Endothelial cell of umbilical vein (primary cell): Measurements from ENCODE around the gene PLEKHA8. TPM values are rescaled to one million over a fixed set of nuclear protein-coding genes. Genes with fewer than 3 reads are reported as not detected.

ENCODE experiments used
- BruUV-seq: library from RNA; stranded (reverse); fragments of 400-500 nt; replicated peaks from 2 replicates; lab custom pipeline; 2021; lab: Mats Ljungman, UMichigan
- CTCF ChIA-PET: fragments of 300-600, 350-600 bp; sonication (Branson Sonifier 250); formaldehyde crosslinking; loops from one replicate; lab custom pipeline; 2021; ENCODE audit warnings: antibody characterized with exemption, inconsistent platforms; lab: Charles Lee
- POLR2A ChIA-PET: fragments of 300-600, 350-600 bp; sonication (Branson Sonifier 250); formaldehyde crosslinking; loops from one replicate; lab custom pipeline; 2021; ENCODE audit warnings: antibody characterized with exemption, inconsistent platforms; lab: Charles Lee
- DNase-seq: peaks from one replicate; pipeline ENCODE4 v3.0.0-alpha.2; 2011; ENCODE audit warnings: low read depth, low spot score
- FAIRE-seq: peaks from 2 replicates; lab custom pipeline; 2011; peaks lifted over from hg19 to GRCh38; lab: Jason Lieb, UNC
- H2AFZ ChIP-seq: 2 replicates; pipeline ENCODE4 v1.6.0; 2012; ENCODE audit warnings: low read depth, low read length, control low read depth, inconsistent platforms
- H3K27ac ChIP-seq: 2 replicates; pipeline ENCODE4 v1.5.1; 2011; ENCODE audit warnings: low read depth, mild to moderate bottlenecking, control low read depth, low read length, moderate library complexity; ENCODE audit not compliant: insufficient read depth
- H3K27me3 ChIP-seq, 2 experiments: 2 replicates each; pipeline versions ENCODE4 v1.6.0 to v1.6.1; 2011; ENCODE audit warnings: low read length in 2 of 2, mixed read lengths in 1 of 2; ENCODE audit not compliant: control insufficient read depth in 2 of 2, insufficient read depth in 2 of 2
- H3K36me3 ChIP-seq, 2 experiments: 2 replicates in 1 of 2; 3 replicates in 1 of 2; pipeline ENCODE4 v1.5.1; 2011; ENCODE audit warnings: low read length in 2 of 2, mild to moderate bottlenecking in 1 of 2, moderate library complexity in 1 of 2; ENCODE audit not compliant: control insufficient read depth in 2 of 2, insufficient read depth in 2 of 2; ENCODE audit errors: extremely low read depth in 1 of 2
- H3K4me1 ChIP-seq: 3 replicates; pipeline ENCODE4 v1.5.1; 2011; ENCODE audit warnings: mild to moderate bottlenecking, low read length; ENCODE audit not compliant: control insufficient read depth, insufficient read depth; ENCODE audit errors: extremely low read depth
- H3K4me2 ChIP-seq: 2 replicates; pipeline ENCODE4 v1.6.1; 2011; ENCODE audit warnings: low read length, control low read depth, mixed read lengths; ENCODE audit not compliant: insufficient read depth
- H3K4me3 ChIP-seq, 3 experiments: fragments of 200-600 bp in 1 of 3; sonication (generic), shearing (Covaris generic) in 1 of 3; replicated peaks in 1 of 3; 2 replicates each; pipeline ENCODE4 v1.5.1; 2011 to 2016; ENCODE audit warnings: control low read depth in 3 of 3, low read length in 3 of 3, mild to moderate bottlenecking in 2 of 3, inconsistent platforms in 1 of 3, low read depth in 1 of 3, moderate library complexity in 1 of 3; ENCODE audit not compliant: insufficient read depth in 1 of 3
- H3K79me2 ChIP-seq: 2 replicates; pipeline ENCODE4 v1.6.0; 2012; ENCODE audit warnings: low read length, inconsistent platforms; ENCODE audit not compliant: control insufficient read depth, insufficient read depth
- H3K9ac ChIP-seq: replicated peaks from 2 replicates; pipeline ENCODE3; 2011; ENCODE audit warnings: low read length, control low read depth; ENCODE audit not compliant: insufficient read depth; ENCODE audit errors: extremely low read depth
- H3K9me1 ChIP-seq: replicated peaks from 3 replicates; pipeline ENCODE4 v1.6.0; 2011; ENCODE audit warnings: mild to moderate bottlenecking, low read length; ENCODE audit not compliant: control insufficient read depth, insufficient read depth; ENCODE audit errors: extremely low read depth
- H3K9me3 ChIP-seq: replicated peaks from 2 replicates; pipeline ENCODE4 v1.5.1; 2012; ENCODE audit warnings: low read length, inconsistent platforms; ENCODE audit not compliant: control insufficient read depth, insufficient read depth
- H4K20me1 ChIP-seq: replicated peaks from 2 replicates; pipeline ENCODE3; 2011; ENCODE audit warnings: mild to moderate bottlenecking, low read length; ENCODE audit not compliant: control insufficient read depth, insufficient read depth; ENCODE audit errors: extremely low read depth
- EZH2 ChIP-seq: IDR thresholded peaks from 2 replicates; pipeline ENCODE4 v1.6.1; 2012; ENCODE audit warnings: borderline replicate concordance, low read depth, mild to moderate bottlenecking, moderate library complexity, low read length, inconsistent platforms; ENCODE audit not compliant: severe bottlenecking
- FOS ChIP-seq: IDR thresholded peaks from 2 replicates; pipeline ENCODE4 v1.6.1; 2011; ENCODE audit warnings: mild to moderate bottlenecking, low read length, moderate library complexity, borderline replicate concordance; ENCODE audit not compliant: insufficient read depth
- GATA2 ChIP-seq: IDR thresholded peaks from 2 replicates; pipeline ENCODE4 v1.7.0; 2011; ENCODE audit warnings: low read depth, mild to moderate bottlenecking, moderate library complexity, mixed read lengths, low read length; ENCODE audit not compliant: insufficient read length, insufficient read depth
- JUN ChIP-seq: IDR thresholded peaks from 2 replicates; pipeline ENCODE4 v1.6.1; 2011; ENCODE audit warnings: borderline replicate concordance, low read depth; ENCODE audit not compliant: insufficient read length, insufficient read depth
- MYC ChIP-seq: IDR thresholded peaks from one replicate; pipeline ENCODE4 v1.6.1; 2011; ENCODE audit warnings: mild to moderate bottlenecking, low read depth, low read length
- POLR2A ChIP-seq: IDR thresholded peaks from 2 replicates; pipeline ENCODE4 v1.6.1; 2012; ENCODE audit warnings: low read depth, mild to moderate bottlenecking, control low read depth, low read length
- POLR2AphosphoS5 ChIP-seq: IDR thresholded peaks from 2 replicates; pipeline ENCODE4 v1.6.1; 2012; ENCODE audit warnings: low read depth, mild to moderate bottlenecking, control low read depth, low read length, moderate library complexity; ENCODE audit not compliant: insufficient read depth
- dilution Hi-C: fragments of 300-500 bp; cut with MboI; formaldehyde crosslinking; loops from one replicate; pipeline ENCODE4 v1.15.0; 2019; ENCODE audit warnings: low sequenced_read_pairs; ENCODE audit not compliant: extremely low pct_ligation_motif_present
- intact Hi-C: fragments of 100-400 bp; cut with micrococcal nuclease; formaldehyde crosslinking; loops from one replicate; pipeline ENCODE4 v1.10.0; 2022
- polyA plus RNA-seq, 4 experiments: library from polyadenylated mRNA; depleted of rRNA in 3 of 4; stranded (reverse) in 3 of 4; unstranded in 1 of 4; fragments of >200 nt; gene quantifications; 2 replicates each; pipeline versions ENCODE4 v1.2.1 to v1.2.3, GENCODE V29; 2011 to 2012; ENCODE audit warnings: missing spikeins in 1 of 4
- total RNA-seq: library from RNA; stranded (reverse); gene quantifications from 2 replicates; pipeline ENCODE4 v1.2.3, GENCODE V29; 2021
- TF ChIP-seq, protein P1 (sequence below): IDR thresholded peaks from 2 replicates; pipeline ENCODE4 v1.6.1; 2011; ENCODE audit not compliant: insufficient read depth, insufficient read length
- TF ChIP-seq, protein P2 (sequence below), 2 donors: IDR thresholded peaks; 1 replicate in 1 of 2; 2 replicates in 1 of 2; pipeline ENCODE4 v1.5.1; 2011; ENCODE audit warnings: low read length in 2 of 2, mild to moderate bottlenecking in 2 of 2, moderate library complexity in 2 of 2, control low read depth in 1 of 2, inconsistent platforms in 1 of 2, low read depth in 1 of 2; ENCODE audit not compliant: insufficient read depth in 1 of 2; ENCODE audit errors: extremely low read depth in 1 of 2

PLEKHA8 gene
- total and polyA plus RNA-seq, 2 donors (not counting 3 experiments of a cell fraction or from before 2014, with no cell fraction given), result 4.5 to 19.8 TPM

DNA sequence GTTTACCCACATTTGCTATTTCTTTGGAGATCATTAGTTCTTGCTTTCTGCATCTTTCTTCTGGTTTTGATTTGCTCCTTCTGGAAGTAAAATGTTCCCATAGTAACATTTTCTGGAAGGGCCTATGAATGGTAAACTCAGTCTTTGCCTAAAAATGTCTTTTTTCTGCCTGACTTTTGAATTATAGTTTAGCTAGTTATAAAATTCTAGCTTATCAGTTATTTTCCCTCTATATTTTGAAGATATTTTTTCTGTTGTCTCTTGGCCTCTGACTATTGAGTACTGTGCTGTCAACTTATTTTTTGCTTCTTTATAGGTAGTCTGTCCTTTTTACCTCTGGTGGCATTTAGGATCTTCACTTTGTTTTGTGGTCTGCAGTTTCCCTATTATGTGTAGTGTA is 84.9 kb downstream of the PLEKHA8 start:
- H3K79me2 ChIP-seq, result no peaks in the 10 kb centered on the region
- H3K36me3 ChIP-seq, result no peaks in the 10 kb centered on the region
- ChIA-PET POLR2A (no interaction called here), CTCF (interaction anchor here (1.1 kb wide), 1 partner anchor 13 kb away, joined by 3 read pairs; no protein-coding TSS in a partner anchor)
- dilution Hi-C loops (no loop called here), intact Hi-C loops (no loop called here)
- H3K9me1 ChIP-seq, result no peaks in the 10 kb centered on the region
- H3K27me3 ChIP-seq, result no peaks in the 10 kb centered on the region
- no peaks in the 10 kb centered on the region for H3K9me3 ChIP-seq
- no peak overlapping the region for H3K27ac ChIP-seq
- H3K9ac ChIP-seq, result no peak overlapping the region
- DNase-seq, result no peak
- no peak for FAIRE-seq
- no peak overlapping the region for H2AFZ ChIP-seq
- H4K20me1 ChIP-seq, result no peaks in the 10 kb centered on the region
- TF ChIP-seq EZH2 (no peak), MYC (no peak), JUN (no peak), FOS (no peak), POLR2AphosphoS5 (no peak), POLR2A (no peak), GATA2 (no peak)
- TF ChIP-seq, protein P1, sequence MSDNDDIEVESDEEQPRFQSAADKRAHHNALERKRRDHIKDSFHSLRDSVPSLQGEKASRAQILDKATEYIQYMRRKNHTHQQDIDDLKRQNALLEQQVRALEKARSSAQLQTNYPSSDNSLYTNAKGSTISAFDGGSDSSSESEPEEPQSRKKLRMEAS, result no peak
- TF ChIP-seq, protein P2, sequence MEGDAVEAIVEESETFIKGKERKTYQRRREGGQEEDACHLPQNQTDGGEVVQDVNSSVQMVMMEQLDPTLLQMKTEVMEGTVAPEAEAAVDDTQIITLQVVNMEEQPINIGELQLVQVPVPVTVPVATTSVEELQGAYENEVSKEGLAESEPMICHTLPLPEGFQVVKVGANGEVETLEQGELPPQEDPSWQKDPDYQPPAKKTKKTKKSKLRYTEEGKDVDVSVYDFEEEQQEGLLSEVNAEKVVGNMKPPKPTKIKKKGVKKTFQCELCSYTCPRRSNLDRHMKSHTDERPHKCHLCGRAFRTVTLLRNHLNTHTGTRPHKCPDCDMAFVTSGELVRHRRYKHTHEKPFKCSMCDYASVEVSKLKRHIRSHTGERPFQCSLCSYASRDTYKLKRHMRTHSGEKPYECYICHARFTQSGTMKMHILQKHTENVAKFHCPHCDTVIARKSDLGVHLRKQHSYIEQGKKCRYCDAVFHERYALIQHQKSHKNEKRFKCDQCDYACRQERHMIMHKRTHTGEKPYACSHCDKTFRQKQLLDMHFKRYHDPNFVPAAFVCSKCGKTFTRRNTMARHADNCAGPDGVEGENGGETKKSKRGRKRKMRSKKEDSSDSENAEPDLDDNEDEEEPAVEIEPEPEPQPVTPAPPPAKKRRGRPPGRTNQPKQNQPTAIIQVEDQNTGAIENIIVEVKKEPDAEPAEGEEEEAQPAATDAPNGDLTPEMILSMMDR (IDR thresholded peaks at IDR 0.05; ENCODE audit: extremely low read depth in 1 of 2, insufficient read depth in 1 of 2, low read depth in 1 of 2, low read length in 2 of 2), result no peak
- H3K4me3 ChIP-seq, result no peak overlapping the region
- no peaks in the 10 kb centered on the region for H3K4me1 ChIP-seq
- BruUV-seq, result no TSS peak
- no peak overlapping the region for H3K4me2 ChIP-seq
